ACHN (cell line): ENCODE measurements around the gene PHLDB2.
A peak's percentile ranks its signal among the peaks of the same experiment; 100 is the strongest.

Experiments
- DNase-seq: peaks from one replicate; pipeline ENCODE4 v3.0.0-alpha.2; 2015
- in situ Hi-C: cut with HindIII; loops from 2 replicates; pipeline ENCODE4 v1.10.0; 2017; ENCODE audit warnings: low sequenced_read_pairs, low pct_ligation_motif_present, low pct_unique_long_range_greater_than_20kb

The PHLDB2 gene

GRCh38 chr3:111948786-111949185 lies 89.7 kb downstream of the PHLDB2 start:
- no peak for DNase-seq
- in situ Hi-C loops = no loop called here

DNA sequence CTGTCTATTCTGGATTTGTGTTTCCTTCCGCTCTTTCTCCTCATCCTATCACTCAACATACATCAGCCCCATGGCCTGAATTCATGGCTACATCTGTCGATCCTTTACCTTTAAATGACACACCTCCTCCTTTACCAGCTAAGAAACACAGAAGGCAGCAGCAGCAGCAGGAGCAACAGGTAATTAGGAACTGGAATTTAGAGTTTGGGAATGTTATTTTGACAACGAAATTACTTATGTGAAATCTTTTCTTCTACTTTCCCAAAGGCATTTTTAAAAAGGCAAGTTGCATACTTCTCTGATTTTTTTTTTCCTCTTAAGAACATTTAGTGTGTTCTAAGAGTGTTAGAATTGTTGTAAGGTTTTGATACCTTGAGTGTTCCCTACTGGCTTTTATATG lies 90.6 kb downstream of the PHLDB2 start:
- DNase-seq = no peak
- in situ Hi-C loops = no loop called here

GRCh38 chr3:111951032-111951431 lies 92.0 kb downstream of the PHLDB2 start:
- in situ Hi-C loops = no loop called here
- no peak for DNase-seq

DNA sequence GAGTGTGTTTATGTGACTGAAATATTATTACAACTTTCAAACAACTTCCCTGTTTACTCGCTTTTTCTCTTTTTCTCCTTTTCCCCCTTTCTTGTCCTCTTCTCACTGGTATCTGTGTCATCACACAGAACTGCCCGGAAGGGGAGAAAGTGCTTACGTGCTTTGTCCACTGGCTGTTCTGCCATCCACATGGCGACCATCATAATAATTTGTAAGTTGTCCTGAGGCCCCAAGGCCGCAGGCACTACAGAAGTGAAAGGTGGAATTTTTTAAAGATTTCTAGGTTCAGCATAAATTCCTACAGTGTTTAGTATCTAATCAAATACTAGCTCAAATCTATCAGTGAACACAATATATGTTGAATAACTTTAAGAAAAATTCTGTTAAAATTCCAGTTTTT lies 93.0 kb downstream of the PHLDB2 start:
- DNase-seq = no peak
- in situ Hi-C loops = no loop called here

DNA sequence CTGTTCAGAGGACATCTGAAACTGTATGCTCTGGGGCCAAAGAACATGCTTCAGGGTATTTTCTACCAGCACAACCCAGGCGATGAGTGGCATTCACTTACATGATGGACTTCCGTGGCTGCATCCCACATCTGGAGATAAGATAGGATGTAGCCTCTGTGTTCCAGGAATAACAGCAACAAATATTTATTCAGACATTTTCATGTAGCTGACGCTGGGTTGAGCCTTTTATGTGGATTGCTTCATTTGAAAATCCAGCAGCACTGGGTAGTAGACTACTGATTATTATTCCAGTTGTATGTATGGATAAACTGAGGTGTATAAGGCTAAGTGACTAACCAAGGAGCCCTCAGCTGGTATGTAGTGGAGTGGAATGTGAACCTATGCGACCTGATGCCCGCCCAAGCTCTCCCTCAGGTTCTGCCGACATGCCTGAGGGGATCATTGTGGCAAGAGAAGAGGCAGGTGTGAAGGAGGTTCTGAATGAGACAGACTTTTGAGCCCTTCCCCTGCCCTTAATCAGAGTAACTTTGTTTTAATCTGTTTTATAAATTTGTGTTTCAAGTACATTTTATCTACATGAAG lies 93.9 kb downstream of the PHLDB2 start:
- DNase-seq = no peak
- in situ Hi-C loops = no loop called here

- no peak for DNase-seq
- in situ Hi-C loops = no loop called here
Measured at GRCh38 chr3:111954228-111954990, 95.3 kb downstream of the PHLDB2 start.

- no peak for DNase-seq
- in situ Hi-C loops = no loop called here
Measured at GRCh38 chr3:111955876-111956275, 96.8 kb downstream of the PHLDB2 start.

GRCh38 chr3:111956449-111956848 lies 97.4 kb downstream of the PHLDB2 start:
- in situ Hi-C loops = no loop called here
- no peak for DNase-seq

- in situ Hi-C loops = no loop called here
- no peak for DNase-seq
Measured at GRCh38 chr3:111956995-111957734, 98.1 kb downstream of the PHLDB2 start.

DNA sequence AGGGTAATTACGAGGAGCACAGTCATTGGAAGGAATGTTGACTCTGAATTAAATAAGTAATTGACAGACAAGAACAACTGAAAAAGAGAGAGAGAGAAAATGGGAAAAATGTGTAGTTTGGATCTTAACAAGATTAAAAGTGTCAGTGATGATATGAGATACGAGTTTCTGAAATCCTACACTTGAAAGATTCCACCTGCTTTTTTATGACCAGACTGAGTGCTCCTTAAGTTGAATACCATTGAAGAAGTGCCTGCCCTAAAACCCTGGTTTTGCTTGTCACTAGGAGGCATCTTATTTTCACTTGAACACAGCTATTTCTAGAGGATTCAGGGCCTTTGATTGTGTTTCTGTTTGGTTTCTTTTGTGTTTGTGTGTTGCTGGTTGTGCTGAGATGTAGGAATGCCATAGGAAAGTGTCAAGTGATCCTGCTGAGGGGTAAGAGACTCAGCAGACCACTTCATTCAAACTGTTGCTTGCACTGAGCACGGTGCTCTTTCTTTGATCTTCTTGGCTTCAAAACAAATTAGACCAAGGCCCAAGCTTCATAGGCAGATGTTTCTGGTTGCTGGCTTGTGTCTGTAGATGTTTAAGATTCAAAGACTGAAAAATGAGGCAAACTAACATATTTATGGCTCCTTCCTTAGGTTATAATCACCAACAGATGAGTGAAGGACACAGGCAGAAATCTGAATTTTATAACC lies 102.5 kb downstream of the PHLDB2 start:
- in situ Hi-C loops = no loop called here
- no peak for DNase-seq

DNA sequence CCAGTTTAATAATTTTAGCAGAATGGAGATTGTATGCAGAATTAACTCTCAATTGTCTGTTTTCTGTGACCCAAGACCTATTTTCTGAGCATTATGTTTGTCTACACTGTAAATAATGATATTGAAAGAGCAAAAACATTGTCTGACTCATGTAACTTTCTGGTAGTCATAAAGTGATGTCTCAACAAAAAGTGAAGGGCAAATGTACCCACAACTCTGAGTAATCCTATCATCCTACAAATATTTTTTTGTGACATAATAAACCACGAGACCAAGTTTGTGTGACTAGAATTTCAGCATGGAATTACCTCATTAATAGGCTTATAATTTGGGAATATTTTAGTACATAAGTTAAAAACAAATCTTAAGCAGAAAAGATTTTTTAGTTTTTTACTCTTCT lies 104.4 kb downstream of the PHLDB2 start:
- in situ Hi-C loops = no loop called here
- DNase-seq = peak; percentile 19

DNA sequence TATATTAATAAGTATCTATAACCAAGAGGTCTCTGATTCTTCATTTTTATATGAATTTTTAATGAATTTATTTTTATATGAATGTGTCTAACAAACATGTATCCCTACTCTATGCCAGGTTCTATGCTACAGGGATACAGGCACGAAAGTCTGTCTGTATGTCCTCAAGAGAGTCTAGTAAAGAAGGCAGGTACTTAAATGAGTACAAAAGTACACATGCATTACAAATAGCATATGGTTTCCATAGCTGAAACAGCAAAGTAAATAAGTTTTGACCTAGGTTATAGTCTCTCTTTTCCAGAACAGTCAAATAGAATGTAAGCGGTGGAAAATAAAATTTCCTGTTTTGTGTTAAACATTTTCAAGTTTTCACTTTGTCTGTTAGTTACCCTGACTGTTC lies 106.4 kb downstream of the PHLDB2 start:
- DNase-seq = no peak
- in situ Hi-C loops = no loop called here

GRCh38 chr3:111967068-111967467 lies 108.0 kb downstream of the PHLDB2 start:
- no peak for DNase-seq
- in situ Hi-C loops = no loop called here

DNA sequence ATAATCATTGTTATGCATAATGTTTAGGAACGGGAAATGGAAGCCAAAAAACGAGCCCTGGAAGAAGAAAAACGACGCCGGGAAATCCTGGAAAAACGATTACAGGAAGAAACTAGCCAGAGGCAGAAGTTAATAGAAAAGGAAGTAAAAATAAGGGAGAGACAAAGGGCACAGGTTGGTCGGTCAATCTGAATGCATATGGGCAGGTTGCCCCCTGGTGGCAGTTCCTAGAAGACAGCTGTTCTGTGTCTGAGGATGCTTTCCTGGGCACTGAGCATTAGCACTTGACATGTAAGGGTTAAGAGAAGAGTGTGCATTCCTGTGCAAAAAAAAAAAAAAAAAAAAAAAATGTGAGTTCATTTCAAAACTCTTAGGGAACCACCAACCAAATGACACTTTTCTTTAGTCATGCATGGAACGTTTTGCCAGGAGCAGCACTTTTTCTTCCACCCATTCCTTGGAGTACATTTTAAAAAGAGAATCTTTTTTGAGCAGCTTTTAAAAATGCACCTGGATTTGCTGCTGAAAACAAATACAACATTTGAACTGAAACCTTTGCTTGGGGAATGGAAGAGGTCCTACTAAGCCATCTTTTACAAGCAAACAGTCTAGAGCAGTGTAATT lies 108.7 kb downstream of the PHLDB2 start:
- in situ Hi-C loops = no loop called here
- peak; percentile 76 for DNase-seq

GRCh38 chr3:111968319-111969054 lies 109.4 kb downstream of the PHLDB2 start:
- DNase-seq = no peak
- in situ Hi-C loops = no loop called here

DNA sequence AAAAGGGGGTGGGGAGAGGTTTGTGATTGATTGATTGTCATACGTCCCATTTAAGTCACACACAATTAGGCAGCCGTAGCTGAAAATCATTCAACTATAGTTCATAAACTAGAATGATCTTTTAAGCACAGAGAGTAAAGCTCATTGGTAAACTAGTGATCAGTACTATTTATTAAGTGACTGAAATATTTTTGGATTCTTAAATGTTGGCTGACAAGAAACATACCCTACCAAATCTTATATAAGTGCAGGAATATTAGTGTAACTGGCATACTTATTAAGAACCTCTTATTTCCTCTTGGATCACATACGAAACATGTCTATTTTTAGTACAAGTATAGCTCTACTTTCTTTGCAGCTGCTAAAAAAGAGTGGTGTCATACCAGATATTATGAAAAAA lies 111.3 kb downstream of the PHLDB2 start:
- in situ Hi-C loops = no loop called here
- no peak for DNase-seq

DNA sequence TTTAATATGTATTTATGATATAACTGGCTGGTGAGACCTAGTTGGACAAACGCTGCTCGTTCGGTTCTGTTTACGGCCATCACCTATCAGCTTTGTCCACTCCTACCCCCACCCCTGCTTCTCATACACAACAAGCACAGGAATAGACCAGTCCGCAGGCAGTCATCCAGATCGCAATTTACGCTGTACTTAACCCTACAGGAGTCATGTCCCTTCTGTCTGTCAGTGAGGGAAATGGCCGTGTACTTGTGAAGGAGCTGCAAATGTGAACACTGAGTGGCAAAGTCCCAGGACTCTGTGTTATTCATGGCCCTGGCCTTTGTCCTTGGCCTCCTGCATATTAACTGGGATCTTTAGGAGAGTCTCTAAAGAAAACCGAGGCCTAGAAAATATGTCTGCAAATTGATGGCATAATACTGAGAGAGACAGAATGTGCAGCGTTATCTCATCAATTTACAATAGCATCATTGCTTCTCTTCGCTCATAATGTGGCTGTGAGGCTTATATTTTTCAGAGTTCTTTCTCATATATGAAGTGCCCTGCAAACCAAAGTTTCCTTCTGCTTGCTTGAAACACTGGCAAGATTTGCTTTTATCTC lies 112.6 kb downstream of the PHLDB2 start:
- in situ Hi-C loops = no loop called here
- DNase-seq = no peak

DNA sequence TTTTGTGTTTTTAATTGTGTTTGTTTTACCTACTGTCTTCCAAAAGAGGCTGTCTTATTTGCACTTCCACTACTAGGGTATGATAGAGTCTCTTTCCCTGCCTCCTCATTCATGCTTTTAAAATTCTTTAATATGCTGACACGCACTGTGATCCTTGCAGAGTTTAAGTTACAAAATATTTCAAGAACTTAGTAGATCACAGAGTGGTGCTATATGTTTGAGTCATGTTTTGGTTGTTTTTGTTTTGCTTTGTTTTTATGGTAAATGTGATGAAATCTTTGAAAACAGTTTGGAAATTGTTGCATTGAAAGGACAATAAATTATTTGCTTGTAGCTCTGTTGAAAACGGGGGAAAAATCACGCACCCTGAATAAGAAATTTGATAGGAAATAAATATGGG lies 113.8 kb downstream of the PHLDB2 start:
- no peak for DNase-seq
- in situ Hi-C loops = no loop called here
